CD4-positive, CD25-positive, alpha-beta regulatory T cell (primary cell): ENCODE data around the gene PABPC1L2B. TPM values are rescaled to one million over a fixed set of nuclear protein-coding genes. Genes with fewer than 3 reads are reported as not detected.

ENCODE experiments used
- ATAC-seq, 2 donors: fragments of 150-1000 bp; cut with Tn5 transposase; one replicate each; pipeline ENCODE4 v1.10.0; 2021; ENCODE audit warnings: low read depth in 2 of 2, moderate number of reproducible peaks in 2 of 2, moderate library complexity in 1 of 2
- DNase-seq, 3 donors: peaks; one replicate each; pipeline versions ENCODE4 v3.0.0 to v3.0.0-alpha.2; 2012 to 2022; ENCODE audit warnings: mixed read lengths in 1 of 3
- H3K27ac ChIP-seq: one replicate; pipeline ENCODE4 v1.7.0; 2013; ENCODE audit warnings: mild to moderate bottlenecking, low read length; ENCODE audit not compliant: insufficient read depth, poor library complexity, severe bottlenecking
- H3K27me3 ChIP-seq: one replicate; pipeline ENCODE4 v1.7.0; 2013; ENCODE audit warnings: low read length; ENCODE audit not compliant: control insufficient read depth, insufficient read depth
- H3K36me3 ChIP-seq: one replicate; pipeline ENCODE4 v1.7.0; 2013; ENCODE audit warnings: mild to moderate bottlenecking, low read length, moderate library complexity; ENCODE audit not compliant: control insufficient read depth, insufficient read depth
- H3K4me1 ChIP-seq: 2 replicates; pipeline ENCODE4 v1.7.0; 2013; ENCODE audit warnings: mild to moderate bottlenecking, low read length; ENCODE audit not compliant: insufficient read depth, control insufficient read depth, poor library complexity, severe bottlenecking
- H3K4me3 ChIP-seq: one replicate; pipeline ENCODE4 v1.7.0; 2013; ENCODE audit warnings: low read depth, mild to moderate bottlenecking, low read length, moderate library complexity
- H3K9me3 ChIP-seq, 2 experiments: 1 replicate in 1 of 2; 2 replicates in 1 of 2; pipeline ENCODE4 v1.7.0; 2013; ENCODE audit warnings: low read length in 2 of 2, mild to moderate bottlenecking in 1 of 2, moderate library complexity in 1 of 2; ENCODE audit not compliant: control insufficient read depth in 2 of 2
- H3K27ac Mint-ChIP-seq, 3 donors: one replicate each; pipeline ENCODE4 v1.8.0; 2020 to 2022; ENCODE audit warnings: mild to moderate bottlenecking in 3 of 3, mixed read lengths in 3 of 3, moderate library complexity in 2 of 3
- H3K27me3 Mint-ChIP-seq: one replicate; pipeline ENCODE4 v1.8.0; 2022; ENCODE audit warnings: mild to moderate bottlenecking, mixed read lengths
- H3K36me3 Mint-ChIP-seq: one replicate; pipeline ENCODE4 v1.8.0; 2020; ENCODE audit warnings: mixed read lengths
- H3K4me1 Mint-ChIP-seq, 4 donors: one replicate each; pipeline ENCODE4 v1.8.0; 2020 to 2022; ENCODE audit warnings: mixed read lengths in 4 of 4, mild to moderate bottlenecking in 1 of 4
- H3K4me3 Mint-ChIP-seq, 4 donors: one replicate each; pipeline ENCODE4 v1.8.0; 2020 to 2022; ENCODE audit warnings: mild to moderate bottlenecking in 4 of 4, mixed read lengths in 4 of 4, moderate library complexity in 3 of 4
- H3K9me3 Mint-ChIP-seq, 7 donors: one replicate each; pipeline ENCODE4 v1.8.0; 2020 to 2022; ENCODE audit warnings: mixed read lengths in 7 of 7, mild to moderate bottlenecking in 3 of 7, moderate library complexity in 2 of 7
- polyA plus RNA-seq, 4 donors: library from polyadenylated mRNA; unstranded; fragments of 300-500 nt; fragmentation: Illumina TruSeq; gene quantifications; one replicate each; pipeline ENCODE4 v1.2.3, GENCODE V29; 2021
- total RNA-seq: library from RNA; stranded (reverse); gene quantifications from one replicate; pipeline ENCODE4 v1.2.3, GENCODE V29; 2022

PABPC1L2B gene
- total and polyA plus RNA-seq, 5 donors from 2014 or later, result not detected

DNA sequence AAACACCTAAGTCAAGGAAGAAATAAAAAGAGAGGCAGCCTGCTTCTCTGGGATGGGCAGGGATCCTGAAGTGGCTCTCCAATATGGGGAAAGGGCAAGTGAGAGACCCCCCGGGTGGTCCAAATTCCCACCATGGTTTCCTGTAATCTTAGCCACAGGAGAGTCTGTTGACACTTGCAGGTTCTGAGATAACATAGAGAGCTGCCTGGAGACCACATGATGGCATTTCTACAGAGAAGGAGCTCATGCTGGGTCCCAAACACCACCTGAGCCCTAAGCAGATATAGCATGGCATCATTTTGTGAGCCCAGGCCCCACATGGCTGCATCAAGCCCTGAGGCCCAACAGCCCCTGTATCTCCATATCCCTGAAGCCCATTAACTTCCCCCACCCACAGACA, 26.1 kb downstream of the PABPC1L2B start:
- Mint-ChIP-seq H3K27ac (no peak overlapping the region), H3K4me3 (no peak overlapping the region), H3K9me3 (peaks cover 0 to 15% (median 7%) of the 10 kb centered on the region in 7 donors), H3K4me1 (no peaks in the 10 kb centered on the region), H3K36me3 (no peaks in the 10 kb centered on the region), H3K27me3 (no peaks in the 10 kb centered on the region)
- Histone ChIP-seq H3K36me3 (no peaks in the 10 kb centered on the region), H3K27me3 (no peaks in the 10 kb centered on the region), H3K9me3 (no peaks in the 10 kb centered on the region), H3K4me3 (no peak overlapping the region), H3K27ac (no peak overlapping the region), H3K4me1 (no peaks in the 10 kb centered on the region)
- DNase-seq, result no peak
- ATAC-seq, result no peak

Other genes starting within 250 kb of the PABPC1L2B start
- 1.3 TPM for gene DMRTC1B, start 226.0 kb upstream of the PABPC1L2B start, total RNA-seq
- 1 to 10 TPM in 1 of 4 donors, under 1 TPM in 3; 0.31 to 1.7 (median 0.47) TPM for gene DMRTC1B, start 226.0 kb upstream of the PABPC1L2B start, polyA plus RNA-seq
- not detected for gene FAM236B, start 220.3 kb upstream of the PABPC1L2B start, total RNA-seq
- not detected for gene FAM236B, start 220.3 kb upstream of the PABPC1L2B start, polyA plus RNA-seq
- gene FAM236D, start 194.7 kb upstream of the PABPC1L2B start, total RNA-seq, result not detected
- not detected for gene FAM236D, start 194.7 kb upstream of the PABPC1L2B start, polyA plus RNA-seq
- not detected for gene FAM236C, start 90.3 kb upstream of the PABPC1L2B start, total RNA-seq
- not detected for gene FAM236C, start 90.3 kb upstream of the PABPC1L2B start, polyA plus RNA-seq
- gene FAM236A, start 64.7 kb upstream of the PABPC1L2B start, total RNA-seq, result not detected
- not detected for gene FAM236A, start 64.7 kb upstream of the PABPC1L2B start, polyA plus RNA-seq
- gene DMRTC1, start 59.1 kb upstream of the PABPC1L2B start, total RNA-seq, result not detected
- under 1 TPM in 2 of 4 donors, not detected in 2; 0.21 to 0.26 TPM for gene DMRTC1, start 59.1 kb upstream of the PABPC1L2B start, polyA plus RNA-seq
- gene PABPC1L2A, start 76.6 kb downstream of the PABPC1L2B start, total RNA-seq, result not detected
- not detected for gene PABPC1L2A, start 76.6 kb downstream of the PABPC1L2B start, polyA plus RNA-seq
- 11.4 TPM for gene NAP1L2, start 211.9 kb downstream of the PABPC1L2B start, total RNA-seq
- 1 to 10 TPM; 1.4 to 4.2 (median 3.0) TPM for gene NAP1L2, start 211.9 kb downstream of the PABPC1L2B start, polyA plus RNA-seq